GM19023 (cell line): ENCODE data around the gene ANKZF1.
A peak's percentile ranks its signal among the peaks of the same experiment; 100 is the strongest.
"Not testable (repeated sequence)": the region's sequence is repeated elsewhere in the genome, so short reads cannot be mapped to it uniquely, and the experiment has no call there.

Source experiments
- ATAC-seq: cut with Tn5 transposase; IDR thresholded peaks from one replicate; pipeline ENCODE4 v1.9.1; 2021; ENCODE audit warnings: mild to moderate bottlenecking, moderate library complexity; ENCODE audit not compliant: unreplicated experiment

Gene ANKZF1, protein sequence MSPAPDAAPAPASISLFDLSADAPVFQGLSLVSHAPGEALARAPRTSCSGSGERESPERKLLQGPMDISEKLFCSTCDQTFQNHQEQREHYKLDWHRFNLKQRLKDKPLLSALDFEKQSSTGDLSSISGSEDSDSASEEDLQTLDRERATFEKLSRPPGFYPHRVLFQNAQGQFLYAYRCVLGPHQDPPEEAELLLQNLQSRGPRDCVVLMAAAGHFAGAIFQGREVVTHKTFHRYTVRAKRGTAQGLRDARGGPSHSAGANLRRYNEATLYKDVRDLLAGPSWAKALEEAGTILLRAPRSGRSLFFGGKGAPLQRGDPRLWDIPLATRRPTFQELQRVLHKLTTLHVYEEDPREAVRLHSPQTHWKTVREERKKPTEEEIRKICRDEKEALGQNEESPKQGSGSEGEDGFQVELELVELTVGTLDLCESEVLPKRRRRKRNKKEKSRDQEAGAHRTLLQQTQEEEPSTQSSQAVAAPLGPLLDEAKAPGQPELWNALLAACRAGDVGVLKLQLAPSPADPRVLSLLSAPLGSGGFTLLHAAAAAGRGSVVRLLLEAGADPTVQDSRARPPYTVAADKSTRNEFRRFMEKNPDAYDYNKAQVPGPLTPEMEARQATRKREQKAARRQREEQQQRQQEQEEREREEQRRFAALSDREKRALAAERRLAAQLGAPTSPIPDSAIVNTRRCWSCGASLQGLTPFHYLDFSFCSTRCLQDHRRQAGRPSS

DNA sequence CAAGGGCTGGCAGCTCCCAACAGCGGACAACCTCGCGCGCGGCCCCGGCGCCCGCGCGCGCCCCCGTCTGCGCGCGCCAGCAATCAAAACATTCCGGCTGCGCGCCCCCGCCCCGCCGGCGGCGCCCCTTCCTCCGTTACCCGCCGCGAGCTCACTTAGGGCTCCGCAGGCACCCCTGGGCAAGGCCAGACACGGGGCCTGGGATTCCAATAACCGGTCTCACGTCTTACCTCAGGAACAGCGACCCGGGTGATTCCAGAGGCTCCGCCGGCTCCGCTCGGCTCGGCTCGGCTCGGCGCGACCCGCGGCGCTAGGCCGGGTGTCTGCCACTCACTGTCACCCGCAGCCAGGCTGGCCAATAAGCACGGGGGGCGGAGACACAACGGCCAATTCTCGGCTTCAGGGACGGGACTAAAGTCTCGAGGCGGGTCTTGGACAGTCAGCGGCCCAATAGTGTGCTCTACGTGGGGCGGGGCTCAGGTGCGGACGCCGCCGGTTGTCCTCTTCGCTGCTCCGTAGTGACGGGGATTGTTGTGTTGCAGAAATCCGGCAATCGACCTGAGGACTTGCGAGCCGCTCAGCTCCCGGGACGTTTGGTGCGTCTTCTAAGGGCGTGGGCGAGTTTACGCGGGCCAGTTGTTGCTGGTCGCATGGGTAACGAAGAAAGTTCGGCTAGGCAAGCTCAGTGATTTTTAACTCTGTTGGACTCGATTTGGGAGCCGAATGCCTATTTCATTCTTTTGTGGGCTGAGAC lies at the start of gene ANKZF1, which contains the start of gene ATG9A:
ANKZF1 (plus strand) TSS at position 502 of the 754 bp plus-strand sequence. CDS start 452 bp downstream, outside the sequence.
ATG9A (minus strand) TSS at position 332 of the 754 bp plus-strand sequence. CDS start 1,612 bp downstream, outside the sequence.
- ATAC-seq = peak; percentile 98

DNA sequence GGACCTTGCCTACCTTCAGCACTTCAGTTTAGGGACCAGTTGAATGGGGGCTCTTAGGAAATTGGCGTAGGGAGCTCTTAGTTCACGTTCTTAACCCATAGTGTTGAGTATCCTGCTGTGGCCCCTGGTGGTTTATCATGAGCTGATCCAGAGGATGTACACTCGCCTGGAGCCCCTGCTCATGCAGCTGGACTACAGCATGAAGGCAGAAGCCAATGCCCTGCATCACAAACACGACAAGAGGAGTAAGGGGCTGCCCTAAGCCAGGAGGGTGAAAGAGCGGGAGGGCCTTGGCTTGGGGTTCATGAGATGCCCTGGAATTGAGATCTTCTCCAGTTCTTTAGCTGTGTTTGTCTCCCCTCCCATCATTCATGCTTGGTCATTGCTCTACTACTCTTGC lies 48.6 kb upstream of the ANKZF1 start:
- ATAC-seq = no peak

DNA sequence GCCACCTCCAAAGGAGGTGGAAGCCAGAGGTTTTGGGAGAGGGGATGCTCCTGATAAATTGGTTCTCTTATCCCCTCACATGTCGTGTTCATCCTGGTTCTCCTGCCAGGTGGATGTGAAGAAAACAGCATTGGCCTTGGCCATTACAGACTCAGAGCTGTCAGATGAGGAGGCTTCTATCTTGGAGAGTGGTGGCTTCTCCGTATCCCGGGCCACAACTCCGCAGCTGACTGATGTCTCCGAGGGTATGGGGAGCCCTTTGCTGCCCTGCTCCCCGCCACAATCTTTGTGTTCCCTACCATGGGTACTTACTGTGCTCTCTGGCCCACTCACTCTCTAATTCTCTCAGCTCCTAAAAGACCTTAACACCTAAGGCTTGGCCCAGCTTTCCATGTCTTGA lies 48.1 kb upstream of the ANKZF1 start:
- no peak for ATAC-seq

GRCh38 chr2:219182331-219183150 lies 47.1 kb upstream of the ANKZF1 start:
- no peak for ATAC-seq

GRCh38 chr2:219183151-219183772 lies 46.3 kb upstream of the ANKZF1 start:
- no peak for ATAC-seq

DNA sequence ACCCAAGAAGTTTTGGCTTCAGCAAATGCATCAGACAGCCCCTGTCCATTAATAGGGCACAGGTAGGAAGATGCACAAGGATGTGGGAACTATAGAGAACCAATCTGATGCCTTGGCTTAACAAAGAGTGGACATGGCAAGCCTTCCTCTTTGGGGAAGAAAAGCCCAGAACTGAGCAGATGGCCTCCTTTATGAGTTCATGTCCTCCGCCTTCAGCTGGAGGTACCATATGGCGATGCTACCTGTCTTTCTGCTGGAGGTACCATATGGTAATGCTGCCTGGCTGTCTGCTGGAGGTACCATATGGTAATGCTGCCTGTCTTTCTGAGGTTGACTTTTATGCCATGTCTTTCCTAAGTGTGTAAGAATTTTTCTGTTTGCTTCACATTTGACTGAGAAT lies 45.5 kb upstream of the ANKZF1 start:
- no peak for ATAC-seq

DNA sequence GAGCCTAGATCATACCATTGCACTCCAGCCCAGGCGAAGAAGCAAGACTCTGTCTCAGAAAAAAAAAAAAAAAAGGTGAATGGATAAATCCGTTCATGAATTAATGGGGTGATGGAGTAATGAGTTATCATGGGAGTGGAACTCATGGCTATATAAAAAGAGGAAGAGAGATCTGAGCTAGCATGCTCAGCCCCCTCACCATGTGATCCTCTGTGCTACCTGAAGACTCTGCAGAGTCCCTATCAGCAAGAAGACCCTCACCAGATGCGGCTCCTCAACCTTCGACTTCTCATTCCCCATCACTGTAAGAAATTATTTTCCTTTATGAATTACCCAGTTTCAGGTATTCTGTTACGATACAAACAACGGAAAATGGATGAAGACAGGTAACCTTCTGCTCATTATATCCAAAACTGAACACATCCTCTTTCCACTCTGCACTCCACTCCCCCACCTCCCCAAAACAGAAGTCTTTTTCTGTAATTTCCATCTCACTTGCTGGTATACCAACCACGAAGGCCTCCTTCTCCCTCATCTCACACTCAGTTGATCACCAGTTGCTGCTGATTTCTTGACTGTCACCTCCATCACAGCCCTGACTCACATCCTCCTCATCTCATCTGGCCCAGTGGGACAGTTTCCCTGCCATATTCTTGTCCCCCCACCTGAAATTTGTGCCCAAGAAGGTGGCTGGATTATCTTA lies 42.7 kb upstream of the ANKZF1 start:
- ATAC-seq = no peak

- no peak for ATAC-seq
Measured at GRCh38 chr2:219197388-219197787, 32.2 kb upstream of the ANKZF1 start.

DNA sequence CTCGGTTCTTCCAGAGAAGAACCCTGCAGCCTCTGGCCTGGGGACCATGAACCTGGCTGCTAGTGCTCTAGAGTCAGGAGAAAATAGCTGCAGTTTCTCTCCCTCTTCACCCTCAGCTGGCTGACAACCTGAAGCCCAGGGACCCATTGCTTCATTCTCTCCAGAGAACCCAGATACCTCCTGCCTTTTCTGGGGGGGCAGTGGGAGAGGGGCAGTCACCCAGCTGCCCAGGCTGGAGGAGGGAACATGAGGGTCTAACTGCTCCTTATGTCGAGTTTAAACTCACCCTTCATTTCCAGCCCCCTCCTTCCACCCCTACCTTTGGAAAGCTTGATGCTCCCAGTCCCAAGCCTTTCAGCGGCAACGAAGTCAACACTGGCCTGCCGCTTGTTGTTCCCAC lies 30.6 kb upstream of the ANKZF1 start:
- no peak for ATAC-seq

DNA sequence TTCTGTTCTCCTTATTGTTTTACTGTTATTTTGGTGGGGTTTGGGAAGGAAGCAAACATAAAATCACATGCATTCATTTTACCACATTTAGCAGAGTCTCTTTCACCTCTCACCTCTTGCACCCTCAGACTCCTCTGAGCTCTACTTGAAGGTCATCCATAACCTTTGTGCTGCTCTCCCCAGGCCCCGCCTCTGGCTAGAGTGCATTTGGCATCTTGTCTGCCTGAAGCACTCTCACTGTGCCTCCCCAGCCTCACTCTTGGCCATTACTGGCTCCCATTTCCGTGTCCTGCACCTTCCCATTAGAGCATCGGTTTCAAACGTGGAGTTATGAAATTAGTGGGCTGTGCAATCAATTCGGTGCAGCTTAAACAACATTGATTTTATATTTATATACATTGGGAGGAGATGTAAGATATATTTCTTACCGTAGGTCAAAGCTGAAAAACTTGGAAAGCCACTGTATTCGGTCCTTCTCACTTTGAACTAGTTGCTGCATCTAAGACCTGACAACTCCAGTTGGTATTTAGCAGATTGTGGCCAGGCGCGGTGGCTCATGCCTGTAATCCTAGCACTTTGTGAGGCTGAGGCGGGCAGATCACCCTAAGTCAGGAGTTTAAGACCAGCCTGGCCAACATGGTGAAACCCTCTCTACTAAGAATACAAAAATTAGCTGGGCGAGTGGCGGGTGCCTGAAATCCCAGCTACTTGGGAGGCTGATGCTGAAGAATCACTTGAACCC lies 30.0 kb upstream of the ANKZF1 start:
- ATAC-seq = no peak

DNA sequence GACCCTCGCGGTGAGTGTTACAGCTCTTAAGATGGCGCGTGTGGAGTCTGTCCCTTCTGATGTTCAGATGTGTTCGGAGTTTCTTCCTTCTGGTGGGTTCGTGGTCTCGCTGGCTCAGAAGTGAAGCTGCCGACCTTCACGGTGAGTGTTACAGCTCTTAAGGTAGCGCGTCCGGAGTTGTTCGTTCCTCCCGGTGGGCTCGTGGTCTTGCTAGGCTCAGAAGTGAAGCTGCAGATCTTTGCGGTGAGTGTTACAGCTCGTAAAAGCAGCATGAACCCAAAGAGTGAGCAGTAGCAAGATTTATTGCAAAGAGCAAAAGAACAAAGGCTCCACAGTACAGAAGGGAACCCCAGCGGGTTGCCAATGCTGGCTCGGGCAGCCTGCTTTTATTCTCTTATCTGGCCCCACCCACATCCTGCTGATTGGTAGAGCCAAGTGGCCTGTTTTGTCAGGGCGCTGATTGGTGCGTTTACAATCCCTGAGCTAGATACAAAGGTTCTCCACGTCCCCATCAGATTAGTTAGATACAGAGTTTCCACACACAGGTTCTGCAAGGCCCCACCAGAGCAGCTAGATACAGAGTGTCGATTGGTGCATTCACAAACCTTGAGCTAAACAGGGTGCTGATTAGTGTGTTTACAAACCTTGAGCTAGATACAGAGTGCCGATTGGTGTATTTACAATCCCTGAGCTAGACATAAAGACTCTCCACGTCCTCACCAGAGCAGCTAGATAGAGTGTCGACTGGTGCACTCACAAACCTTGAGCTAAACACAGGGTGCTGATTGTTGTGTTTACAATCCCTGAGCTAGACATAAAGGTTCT lies 28.9 kb upstream of the ANKZF1 start:
- not testable (repeated sequence) for ATAC-seq

DNA sequence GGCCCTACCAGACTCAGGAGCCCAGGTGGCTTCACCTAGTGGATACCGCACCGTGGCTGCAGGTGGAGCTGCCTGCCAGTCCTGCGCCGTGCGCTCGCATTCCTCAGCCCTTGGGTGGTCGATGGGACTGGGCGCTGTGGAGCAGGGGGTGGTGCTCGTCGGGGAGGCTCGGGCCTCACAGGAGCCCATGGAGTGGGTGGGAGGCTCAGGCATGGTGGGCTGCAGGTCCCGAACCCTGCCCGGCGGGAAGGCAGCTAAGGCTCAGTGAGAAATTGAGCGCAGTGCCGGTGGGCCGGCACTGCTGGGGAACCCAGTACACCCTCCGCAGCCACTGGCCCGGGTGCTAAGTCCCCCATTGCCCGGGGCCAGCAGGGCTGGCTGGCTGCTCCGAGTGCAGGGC lies 28.3 kb upstream of the ANKZF1 start:
- ATAC-seq = not testable (repeated sequence)

DNA sequence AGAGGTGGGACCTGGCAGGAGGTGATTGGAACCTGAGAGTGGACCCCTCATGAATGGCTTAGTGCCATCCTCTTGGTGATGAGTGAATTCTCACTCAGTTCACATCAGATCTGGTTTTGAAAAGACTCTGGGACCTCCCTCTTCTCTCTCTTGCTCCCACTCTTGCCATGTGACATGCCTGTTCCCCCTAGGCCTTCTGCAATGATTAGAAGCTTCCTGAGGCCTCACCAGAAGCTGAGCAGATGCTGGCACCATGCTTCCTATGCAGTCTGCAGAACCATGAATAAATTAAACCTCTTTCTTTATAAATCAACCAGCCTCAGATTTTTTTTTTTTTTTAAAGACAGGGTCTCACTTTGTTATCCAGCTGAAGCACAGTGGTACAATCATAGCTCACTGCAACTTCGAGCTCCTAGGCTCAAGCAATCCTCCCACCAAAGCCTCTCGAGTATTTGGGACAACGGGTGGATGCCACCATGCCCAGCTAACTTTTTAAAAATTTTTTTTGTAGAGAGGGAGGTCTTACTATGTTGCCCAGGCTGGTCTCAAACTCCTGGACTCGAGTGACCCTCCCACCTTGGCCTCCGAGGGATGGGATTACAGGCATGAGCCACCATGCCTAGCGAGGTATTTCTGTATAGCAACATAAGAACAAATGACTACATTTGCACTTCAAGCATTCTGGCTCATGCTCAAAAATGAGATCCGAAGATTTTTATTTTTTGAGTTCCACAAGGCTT lies 25.0 kb upstream of the ANKZF1 start:
- no peak for ATAC-seq

GRCh38 chr2:219205165-219205538 lies 24.5 kb upstream of the ANKZF1 start:
- ATAC-seq = no peak

DNA sequence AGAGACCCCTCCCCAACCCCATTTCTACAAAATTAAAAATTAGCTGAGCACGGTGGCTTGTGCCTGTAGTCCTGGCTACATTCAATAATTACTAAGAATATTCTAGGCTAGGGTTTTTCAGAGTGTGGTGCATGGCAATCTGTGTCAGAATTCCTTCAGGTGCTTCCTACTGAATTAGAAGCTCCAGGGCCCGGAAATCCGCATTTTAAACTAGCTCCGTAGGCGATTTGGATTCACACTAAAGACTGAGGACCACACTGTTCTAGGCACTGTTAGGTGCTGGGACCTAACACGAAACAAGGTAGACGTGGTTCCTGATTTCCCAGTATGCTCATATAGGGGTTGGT lies 23.7 kb upstream of the ANKZF1 start:
- ATAC-seq = no peak

- ATAC-seq = peak; percentile 97
Measured at GRCh38 chr2:219206328-219207133, 23.1 kb upstream of the ANKZF1 start, which contains the start of gene ZFAND2B. Gene ZFAND2B (plus strand): TSS chr2:219206782. CDS start chr2:219206988, 206 bp downstream.
